CD4-positive, CD25-positive, alpha-beta regulatory T cell (primary cell): ENCODE data around the gene PTGIS. TPM values are rescaled to one million over a fixed set of nuclear protein-coding genes. Genes with fewer than 3 reads are reported as not detected.

Source experiments
- ATAC-seq, 2 donors: fragments of 150-1000 bp; cut with Tn5 transposase; one replicate each; pipeline ENCODE4 v1.10.0; 2021; ENCODE audit warnings: low read depth in 2 of 2, moderate number of reproducible peaks in 2 of 2, moderate library complexity in 1 of 2
- DNase-seq, 3 donors: peaks; one replicate each; pipeline versions ENCODE4 v3.0.0 to v3.0.0-alpha.2; 2012 to 2022; ENCODE audit warnings: mixed read lengths in 1 of 3
- H3K27ac ChIP-seq: one replicate; pipeline ENCODE4 v1.7.0; 2013; ENCODE audit warnings: mild to moderate bottlenecking, low read length; ENCODE audit not compliant: insufficient read depth, poor library complexity, severe bottlenecking
- H3K27me3 ChIP-seq: one replicate; pipeline ENCODE4 v1.7.0; 2013; ENCODE audit warnings: low read length; ENCODE audit not compliant: control insufficient read depth, insufficient read depth
- H3K36me3 ChIP-seq: one replicate; pipeline ENCODE4 v1.7.0; 2013; ENCODE audit warnings: mild to moderate bottlenecking, low read length, moderate library complexity; ENCODE audit not compliant: control insufficient read depth, insufficient read depth
- H3K4me1 ChIP-seq: 2 replicates; pipeline ENCODE4 v1.7.0; 2013; ENCODE audit warnings: mild to moderate bottlenecking, low read length; ENCODE audit not compliant: insufficient read depth, control insufficient read depth, poor library complexity, severe bottlenecking
- H3K4me3 ChIP-seq: one replicate; pipeline ENCODE4 v1.7.0; 2013; ENCODE audit warnings: low read depth, mild to moderate bottlenecking, low read length, moderate library complexity
- H3K9me3 ChIP-seq, 2 experiments: 1 replicate in 1 of 2; 2 replicates in 1 of 2; pipeline ENCODE4 v1.7.0; 2013; ENCODE audit warnings: low read length in 2 of 2, mild to moderate bottlenecking in 1 of 2, moderate library complexity in 1 of 2; ENCODE audit not compliant: control insufficient read depth in 2 of 2
- H3K27ac Mint-ChIP-seq, 3 donors: one replicate each; pipeline ENCODE4 v1.8.0; 2020 to 2022; ENCODE audit warnings: mild to moderate bottlenecking in 3 of 3, mixed read lengths in 3 of 3, moderate library complexity in 2 of 3
- H3K27me3 Mint-ChIP-seq: one replicate; pipeline ENCODE4 v1.8.0; 2022; ENCODE audit warnings: mild to moderate bottlenecking, mixed read lengths
- H3K36me3 Mint-ChIP-seq: one replicate; pipeline ENCODE4 v1.8.0; 2020; ENCODE audit warnings: mixed read lengths
- H3K4me1 Mint-ChIP-seq, 4 donors: one replicate each; pipeline ENCODE4 v1.8.0; 2020 to 2022; ENCODE audit warnings: mixed read lengths in 4 of 4, mild to moderate bottlenecking in 1 of 4
- H3K4me3 Mint-ChIP-seq, 4 donors: one replicate each; pipeline ENCODE4 v1.8.0; 2020 to 2022; ENCODE audit warnings: mild to moderate bottlenecking in 4 of 4, mixed read lengths in 4 of 4, moderate library complexity in 3 of 4
- H3K9me3 Mint-ChIP-seq, 7 donors: one replicate each; pipeline ENCODE4 v1.8.0; 2020 to 2022; ENCODE audit warnings: mixed read lengths in 7 of 7, mild to moderate bottlenecking in 3 of 7, moderate library complexity in 2 of 7
- polyA plus RNA-seq, 4 donors: library from polyadenylated mRNA; unstranded; fragments of 300-500 nt; fragmentation: Illumina TruSeq; gene quantifications; one replicate each; pipeline ENCODE4 v1.2.3, GENCODE V29; 2021
- total RNA-seq: library from RNA; stranded (reverse); gene quantifications from one replicate; pipeline ENCODE4 v1.2.3, GENCODE V29; 2022

Gene PTGIS
- total and polyA plus RNA-seq, 5 donors from 2014 or later = not detected

- ATAC-seq = no peak
- Histone ChIP-seq H3K9me3 (peaks cover 0 to 4% of the 10 kb centered on the region in 2 experiments), H3K27ac (no peak overlapping the region), H3K4me3 (no peak overlapping the region), H3K27me3 (peaks cover 7% of the 10 kb centered on the region), H3K4me1 (no peaks in the 10 kb centered on the region), H3K36me3 (no peaks in the 10 kb centered on the region)
- H3K9me3 Mint-ChIP-seq = peaks cover 0 to 7% (median 0%) of the 10 kb centered on the region in 7 donors
- H3K4me3 Mint-ChIP-seq = no peak overlapping the region
- H3K27me3 Mint-ChIP-seq = peaks cover 71% of the 10 kb centered on the region
- no peaks in the 10 kb centered on the region for H3K36me3 Mint-ChIP-seq
- no peak overlapping the region for H3K27ac Mint-ChIP-seq
- no peak for DNase-seq
- H3K4me1 Mint-ChIP-seq = no peaks in the 10 kb centered on the region
Observed at GRCh38 chr20:49558826-49559225, 9.1 kb downstream of the PTGIS start.

- Mint-ChIP-seq H3K27ac (no peak overlapping the region), H3K36me3 (no peaks in the 10 kb centered on the region), H3K4me1 (no peaks in the 10 kb centered on the region), H3K27me3 (peaks cover 60% of the 10 kb centered on the region), H3K9me3 (peaks cover 0 to 7% (median 0%) of the 10 kb centered on the region in 7 donors), H3K4me3 (no peak overlapping the region)
- Histone ChIP-seq H3K36me3 (no peaks in the 10 kb centered on the region), H3K27me3 (peaks cover 7% of the 10 kb centered on the region), H3K4me1 (no peaks in the 10 kb centered on the region), H3K27ac (no peak overlapping the region), H3K9me3 (peaks cover 0 to 4% of the 10 kb centered on the region in 2 experiments), H3K4me3 (no peak overlapping the region)
- DNase-seq (no peak), ATAC-seq (no peak)
Observed at GRCh38 chr20:49557449-49557848, 10.5 kb downstream of the PTGIS start.

- Histone ChIP-seq H3K4me1 (no peaks in the 10 kb centered on the region), H3K9me3 (peaks cover 0 to 4% of the 10 kb centered on the region in 2 experiments), H3K36me3 (no peaks in the 10 kb centered on the region), H3K27me3 (peaks cover 7% of the 10 kb centered on the region), H3K27ac (no peak overlapping the region), H3K4me3 (no peak overlapping the region)
- H3K4me1 Mint-ChIP-seq = no peaks in the 10 kb centered on the region
- no peaks in the 10 kb centered on the region for H3K36me3 Mint-ChIP-seq
- H3K9me3 Mint-ChIP-seq = peaks cover 0 to 7% (median 0%) of the 10 kb centered on the region in 7 donors
- ATAC-seq (no peak), DNase-seq (no peak)
- no peak overlapping the region for H3K4me3 Mint-ChIP-seq
- peaks cover 60% of the 10 kb centered on the region for H3K27me3 Mint-ChIP-seq
- H3K27ac Mint-ChIP-seq = no peak overlapping the region
Observed at GRCh38 chr20:49556621-49557020, 11.3 kb downstream of the PTGIS start.

GRCh38 chr20:49549801-49550551 is 18.0 kb downstream of the PTGIS start:
- Histone ChIP-seq H3K36me3 (no peaks in the 10 kb centered on the region), H3K27ac (no peak overlapping the region), H3K4me1 (no peaks in the 10 kb centered on the region), H3K27me3 (no peaks in the 10 kb centered on the region), H3K9me3 (peaks cover 0 to 11% of the 10 kb centered on the region in 2 experiments), H3K4me3 (no peak overlapping the region)
- H3K27ac Mint-ChIP-seq = no peak overlapping the region
- H3K27me3 Mint-ChIP-seq = peaks cover 26% of the 10 kb centered on the region
- ATAC-seq = no peak
- H3K9me3 Mint-ChIP-seq = peaks cover 0 to 7% (median 2%) of the 10 kb centered on the region in 7 donors
- H3K36me3 Mint-ChIP-seq = no peaks in the 10 kb centered on the region
- H3K4me1 Mint-ChIP-seq = no peaks in the 10 kb centered on the region
- H3K4me3 Mint-ChIP-seq = no peak overlapping the region
- DNase-seq = no peak

- Histone ChIP-seq H3K4me1 (no peaks in the 10 kb centered on the region), H3K9me3 (peaks cover 0 to 13% of the 10 kb centered on the region in 2 experiments), H3K27me3 (no peaks in the 10 kb centered on the region), H3K36me3 (no peaks in the 10 kb centered on the region), H3K27ac (no peak overlapping the region), H3K4me3 (no peak overlapping the region)
- H3K27ac Mint-ChIP-seq = no peak overlapping the region
- DNase-seq (no peak), ATAC-seq (no peak)
- no peak overlapping the region for H3K4me3 Mint-ChIP-seq
- no peaks in the 10 kb centered on the region for H3K36me3 Mint-ChIP-seq
- peaks cover 0 to 7% (median 3%) of the 10 kb centered on the region in 7 donors for H3K9me3 Mint-ChIP-seq
- peaks cover 17% of the 10 kb centered on the region for H3K27me3 Mint-ChIP-seq
- no peaks in the 10 kb centered on the region for H3K4me1 Mint-ChIP-seq
Observed at GRCh38 chr20:49548371-49548947, 19.5 kb downstream of the PTGIS start.

GRCh38 chr20:49545572-49545971 is 22.4 kb downstream of the PTGIS start:
- DNase-seq (no peak), ATAC-seq (no peak)
- Histone ChIP-seq H3K36me3 (no peaks in the 10 kb centered on the region), H3K4me3 (no peak overlapping the region), H3K27ac (no peak overlapping the region), H3K27me3 (no peaks in the 10 kb centered on the region), H3K4me1 (no peaks in the 10 kb centered on the region), H3K9me3 (peaks cover 0 to 13% of the 10 kb centered on the region in 2 experiments)
- Mint-ChIP-seq H3K27ac (no peak overlapping the region), H3K36me3 (no peaks in the 10 kb centered on the region), H3K9me3 (peaks cover 0 to 7% (median 4%) of the 10 kb centered on the region in 7 donors), H3K27me3 (peaks cover 7% of the 10 kb centered on the region), H3K4me3 (no peak overlapping the region), H3K4me1 (peaks cover 0 to 6% (median 0%) of the 10 kb centered on the region in 4 donors)

GRCh38 chr20:49544535-49544934 is 23.4 kb downstream of the PTGIS start:
- H3K4me3 Mint-ChIP-seq = no peak overlapping the region
- peaks cover 7% of the 10 kb centered on the region for H3K27me3 Mint-ChIP-seq
- Histone ChIP-seq H3K27ac (no peak overlapping the region), H3K4me1 (no peaks in the 10 kb centered on the region), H3K4me3 (no peak overlapping the region), H3K27me3 (no peaks in the 10 kb centered on the region), H3K9me3 (peaks cover 0 to 13% of the 10 kb centered on the region in 2 experiments), H3K36me3 (no peaks in the 10 kb centered on the region)
- no peak overlapping the region for H3K27ac Mint-ChIP-seq
- H3K36me3 Mint-ChIP-seq = no peaks in the 10 kb centered on the region
- peaks cover 0 to 7% (median 4%) of the 10 kb centered on the region in 7 donors for H3K9me3 Mint-ChIP-seq
- DNase-seq (no peak), ATAC-seq (no peak)
- H3K4me1 Mint-ChIP-seq = peaks cover 0 to 6% (median 0%) of the 10 kb centered on the region in 4 donors
